NCI-H510A treated with DMSO at 0.1 percent for 48 hours (cell line): Measurements from ENCODE around the gene HDAC7.

Experiments
- DNase-seq: peaks from one replicate; lab custom pipeline; 2025; lab: John Stamatoyannopoulos, UW

Gene HDAC7

GRCh38 chr12:47819896-47820630, at the start of gene HDAC7:
HDAC7 (minus strand) TSS chr12:47819903; CDS start chr12:47819785, 118 bp downstream.
- DNase-seq: peak; percentile 33

GRCh38 chr12:47868552-47869031, 48.9 kb upstream of the HDAC7 start:
- DNase-seq: no peak

- no peak for DNase-seq
Measured at GRCh38 chr12:47868041-47868440, 48.3 kb upstream of the HDAC7 start.

- no peak for DNase-seq
Measured at GRCh38 chr12:47867495-47867941, 47.8 kb upstream of the HDAC7 start.

GRCh38 chr12:47864646-47865235, 45.0 kb upstream of the HDAC7 start:
- no peak for DNase-seq

GRCh38 chr12:47863985-47864384, 44.3 kb upstream of the HDAC7 start:
- DNase-seq: no peak

GRCh38 chr12:47863467-47863866, 43.8 kb upstream of the HDAC7 start:
- DNase-seq: no peak

- DNase-seq: no peak
Measured at GRCh38 chr12:47862881-47863280, 43.2 kb upstream of the HDAC7 start.

- no peak for DNase-seq
Measured at GRCh38 chr12:47862167-47862750, 42.6 kb upstream of the HDAC7 start.

GRCh38 chr12:47860873-47861272, 41.2 kb upstream of the HDAC7 start:
- DNase-seq: no peak

- DNase-seq: no peak
Measured at GRCh38 chr12:47860279-47860841, 40.7 kb upstream of the HDAC7 start.

GRCh38 chr12:47858511-47859266, 39.0 kb upstream of the HDAC7 start:
- no peak for DNase-seq

GRCh38 chr12:47856721-47857575, 37.2 kb upstream of the HDAC7 start:
- no peak for DNase-seq

- DNase-seq: no peak
Measured at GRCh38 chr12:47856094-47856493, 36.4 kb upstream of the HDAC7 start.

GRCh38 chr12:47855502-47855901, 35.8 kb upstream of the HDAC7 start:
- no peak for DNase-seq

- no peak for DNase-seq
Measured at GRCh38 chr12:47854531-47854930, 34.8 kb upstream of the HDAC7 start.

GRCh38 chr12:47852096-47852571, 32.4 kb upstream of the HDAC7 start:
- DNase-seq: no peak

- no peak for DNase-seq
Measured at GRCh38 chr12:47851303-47851952, 31.7 kb upstream of the HDAC7 start.

- no peak for DNase-seq
Measured at GRCh38 chr12:47850153-47851084, 30.7 kb upstream of the HDAC7 start.
